NCI-H524 treated with DMSO at 0.1 percent for 48 hours (cell line): Measurements from ENCODE around the gene POU2AF3.
"Not testable (repeated sequence)": the region's sequence is repeated elsewhere in the genome, so short reads cannot be mapped to it uniquely, and the experiment has no call there.

ENCODE experiments used
- DNase-seq: peaks from one replicate; lab custom pipeline; 2025; lab: John Stamatoyannopoulos, UW

Gene POU2AF3

DNA sequence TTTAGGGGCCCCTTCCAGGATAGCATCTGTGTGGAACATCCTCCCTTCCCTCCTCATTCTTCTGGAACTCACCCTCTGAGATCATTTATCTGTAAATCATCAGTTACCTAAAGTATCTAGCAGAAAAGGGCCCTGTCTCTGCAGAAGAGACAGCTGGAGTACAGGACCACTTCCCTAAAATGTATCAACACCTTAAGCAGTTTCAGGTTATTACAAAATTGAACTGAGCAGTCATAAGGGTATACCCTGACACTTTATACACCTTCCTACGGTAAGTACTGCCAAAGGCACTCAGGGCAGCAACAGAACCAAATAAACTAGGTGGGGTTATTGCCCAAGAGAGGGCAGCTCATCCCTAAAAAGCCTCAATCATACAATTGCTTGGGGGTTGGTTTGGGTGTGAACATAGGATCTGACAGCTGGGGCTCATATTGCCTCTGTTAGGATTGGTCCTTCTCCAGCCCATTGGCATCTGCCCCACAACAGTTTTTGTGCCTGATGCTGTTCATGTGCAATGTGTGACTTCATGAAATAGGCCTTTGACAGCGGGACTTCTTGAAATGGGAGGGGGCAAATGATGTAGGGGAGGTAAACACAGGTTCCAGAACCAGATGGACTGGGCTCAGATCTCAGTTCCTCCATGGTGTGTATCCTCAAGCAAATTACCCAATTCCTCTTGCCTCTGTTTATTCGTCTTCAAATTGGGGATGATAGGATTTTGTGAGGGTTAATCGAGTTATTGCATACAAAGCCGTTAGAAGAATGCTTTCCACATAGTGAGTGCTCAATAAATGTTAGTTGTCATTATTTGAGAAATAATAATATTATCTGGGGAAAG lies 2.9 kb downstream of the POU2AF3 start:
- DNase-seq = peak; percentile 88

DNA sequence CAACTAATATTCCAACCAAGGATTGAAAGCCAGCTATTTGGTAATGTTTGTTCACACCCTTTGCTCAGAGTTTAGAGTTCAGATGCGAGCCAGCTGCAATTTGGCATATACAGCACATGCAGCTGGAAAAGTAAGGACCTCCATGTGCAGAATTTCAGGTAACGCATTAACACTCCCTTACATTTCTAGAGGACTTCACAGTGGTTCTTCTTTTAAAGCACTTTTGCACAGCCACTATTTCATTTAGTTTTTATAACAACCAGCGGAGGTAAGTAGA lies 3.4 kb downstream of the POU2AF3 start:
- DNase-seq = no peak

DNA sequence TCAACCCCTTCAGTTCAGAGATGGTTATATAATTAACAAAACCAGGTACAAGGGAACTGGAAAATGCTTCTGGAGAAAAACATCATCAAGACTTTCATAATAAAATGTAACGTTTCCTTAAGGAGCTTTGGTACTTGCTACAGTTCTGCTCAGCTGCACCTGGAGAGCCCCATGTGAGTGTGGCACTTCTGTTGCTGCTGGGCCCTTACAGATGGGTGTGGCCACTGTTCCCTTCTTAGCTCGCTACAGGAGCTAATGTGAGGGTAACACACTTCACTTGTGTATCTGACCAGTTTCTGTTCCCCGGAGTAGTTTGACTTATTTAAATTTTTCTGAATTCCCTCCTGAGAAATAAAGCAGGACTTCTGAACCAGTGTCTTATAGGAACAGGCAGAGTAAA lies 4.0 kb downstream of the POU2AF3 start:
- peak; percentile 21 for DNase-seq

DNA sequence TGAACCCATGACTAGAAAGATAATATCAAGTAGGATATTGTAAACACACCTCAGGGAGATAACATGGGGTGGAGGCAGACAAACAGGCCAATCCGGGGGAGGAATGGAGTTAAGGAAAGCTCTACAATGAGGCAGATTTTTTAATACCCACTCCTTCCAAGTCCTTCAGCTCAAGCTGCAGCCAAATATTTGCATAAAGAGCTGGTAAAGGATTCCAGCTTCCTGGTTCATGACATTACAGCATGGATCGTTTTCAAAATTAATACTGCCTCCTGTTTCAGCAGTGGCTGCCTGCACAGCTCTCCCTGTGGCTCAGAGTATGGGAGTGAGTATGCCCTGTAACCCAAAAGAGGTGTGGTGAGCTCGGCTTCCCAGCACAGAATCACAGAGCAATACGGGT lies 5.1 kb downstream of the POU2AF3 start:
- peak; percentile 65 for DNase-seq

DNA sequence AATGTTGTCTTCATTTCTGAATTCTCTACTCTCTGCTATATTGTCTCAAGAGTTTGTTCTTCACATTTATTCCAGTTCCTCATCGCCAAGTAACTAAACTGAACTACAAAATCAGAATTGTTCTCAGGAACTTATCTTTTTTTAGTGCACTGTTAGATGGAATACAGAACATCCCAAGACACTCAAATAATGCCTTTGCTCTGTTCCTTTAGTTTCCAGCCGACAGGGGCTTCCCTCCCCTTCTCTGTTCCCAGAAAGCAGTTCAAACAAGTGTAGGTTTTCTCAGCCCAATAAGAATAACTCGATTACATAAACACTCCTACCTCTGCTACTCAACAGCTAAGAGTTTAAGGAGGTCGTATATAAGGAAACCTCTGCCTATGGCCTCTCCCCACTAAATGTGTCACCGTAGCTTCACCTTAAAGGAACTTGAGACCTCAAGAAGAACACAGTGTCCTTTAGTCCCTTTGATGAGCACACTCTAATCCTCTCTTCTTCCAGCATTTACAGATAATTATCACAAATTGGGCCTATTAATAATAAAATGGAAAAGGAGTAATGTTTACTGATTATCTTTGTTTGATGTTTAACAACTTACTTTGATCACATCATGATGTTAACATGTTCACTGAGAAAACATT lies 6.9 kb downstream of the POU2AF3 start:
- DNase-seq = no peak

DNA sequence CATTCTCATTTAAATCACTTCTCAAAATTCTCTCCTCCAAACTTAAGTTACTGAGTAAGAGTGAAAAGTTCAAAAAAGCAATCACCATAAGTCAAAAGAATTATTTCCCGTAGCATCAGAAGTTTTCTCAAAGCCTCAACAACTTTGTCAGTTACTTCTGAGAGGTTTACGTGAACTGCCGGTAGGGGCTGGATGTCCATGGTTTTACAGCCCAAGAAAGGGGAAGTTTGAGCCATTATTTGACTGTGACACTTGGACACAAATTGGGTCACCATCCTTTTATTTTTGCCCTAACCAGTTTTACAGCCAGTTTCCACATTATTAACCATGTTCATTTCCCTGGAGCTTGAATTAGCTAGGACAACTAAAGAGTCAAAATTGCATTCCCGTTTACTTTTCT lies 7.5 kb downstream of the POU2AF3 start:
- no peak for DNase-seq

DNA sequence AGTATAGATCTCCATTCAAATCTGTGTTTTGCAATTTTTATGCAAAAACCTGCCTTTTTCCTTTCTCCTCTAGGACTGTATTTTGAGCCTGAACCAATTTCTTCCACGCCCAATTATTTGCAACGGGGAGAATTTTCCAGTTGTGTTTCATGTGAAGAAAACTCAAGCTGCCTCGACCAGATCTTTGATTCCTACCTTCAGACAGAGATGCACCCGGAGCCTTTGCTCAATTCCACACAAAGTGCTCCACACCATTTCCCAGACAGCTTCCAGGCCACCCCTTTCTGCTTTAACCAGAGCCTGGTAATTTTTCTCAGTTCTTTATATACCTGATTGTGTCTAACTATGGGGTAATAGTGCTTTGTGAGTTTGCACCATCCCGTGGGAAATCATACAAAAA lies 8.0 kb downstream of the POU2AF3 start:
- no peak for DNase-seq

DNA sequence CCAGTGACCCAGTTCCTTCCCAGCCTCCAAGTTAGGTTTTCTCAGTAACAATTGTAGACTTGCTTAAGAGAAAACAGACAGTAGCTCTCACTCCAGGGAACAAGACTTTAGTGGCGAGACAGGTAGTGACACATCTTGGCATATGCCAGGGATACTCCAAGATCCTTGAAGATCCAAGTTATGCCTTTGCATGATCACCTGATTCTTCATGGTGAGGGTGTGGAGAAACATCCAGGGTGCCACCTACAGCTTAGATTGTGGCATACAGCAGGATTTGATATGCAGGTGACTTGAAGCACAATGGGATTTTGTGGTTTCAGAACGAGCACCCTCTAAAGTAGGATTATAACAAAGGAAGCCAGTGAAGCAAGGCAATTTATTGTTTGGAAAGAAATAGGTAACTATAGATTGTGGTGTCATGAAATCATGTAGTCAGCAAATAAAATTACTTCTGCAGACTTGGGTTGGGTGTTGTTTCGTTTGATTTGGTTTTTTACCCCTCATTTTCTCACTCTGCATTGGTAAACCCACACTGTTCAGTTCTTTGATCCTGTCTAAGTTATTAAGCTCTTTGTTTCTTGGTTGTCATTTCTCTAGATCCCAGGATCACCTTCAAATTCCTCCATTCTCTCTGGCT lies 9.2 kb downstream of the POU2AF3 start:
- peak; percentile 16 for DNase-seq

DNA sequence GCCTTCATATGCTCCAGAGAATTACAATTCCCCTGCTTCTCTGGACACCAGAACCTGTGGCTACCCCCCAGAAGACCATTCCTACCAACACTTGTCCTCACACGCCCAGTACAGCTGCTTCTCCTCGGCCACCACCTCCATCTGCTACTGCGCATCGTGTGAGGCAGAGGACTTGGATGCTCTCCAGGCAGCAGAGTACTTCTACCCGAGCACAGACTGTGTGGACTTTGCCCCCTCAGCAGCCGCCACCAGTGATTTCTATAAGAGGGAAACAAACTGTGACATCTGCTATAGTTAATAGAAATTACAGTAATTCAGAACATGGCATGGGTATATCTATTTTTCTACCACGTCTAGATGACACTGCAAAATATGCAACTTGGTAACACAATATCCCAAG lies 9.8 kb downstream of the POU2AF3 start:
- DNase-seq = peak; percentile 89

DNA sequence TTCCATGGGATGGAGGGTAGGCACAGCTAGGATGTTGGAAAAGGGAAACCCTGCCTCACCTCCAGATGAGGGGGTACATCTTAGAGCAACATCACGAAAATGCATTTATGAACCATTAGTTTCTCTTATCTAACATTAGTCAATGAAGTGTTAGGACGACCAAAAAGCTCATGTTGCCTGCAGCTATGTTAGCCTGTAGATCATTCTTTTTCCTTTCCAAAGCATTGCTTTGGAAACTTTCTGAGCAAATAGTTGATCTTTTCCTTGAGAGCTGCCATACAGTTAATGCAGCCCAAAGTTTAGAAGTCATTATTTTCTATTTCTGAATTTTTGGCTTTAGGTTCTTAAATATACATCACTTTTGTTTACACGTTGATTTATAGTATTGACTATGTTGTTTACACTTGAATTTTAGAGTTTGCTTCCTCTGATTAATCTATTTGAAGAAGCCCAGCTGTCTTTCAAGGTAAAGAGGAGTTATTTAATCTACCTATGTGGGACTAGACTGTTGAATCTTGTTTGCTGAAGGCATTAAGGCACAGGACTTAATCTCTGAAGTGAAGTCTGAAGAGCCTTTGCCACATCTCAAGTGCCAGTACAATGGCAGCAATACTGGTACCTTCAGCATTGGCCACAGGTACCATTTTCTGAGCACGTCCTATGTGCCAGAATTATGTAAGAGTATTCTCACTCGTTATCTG lies 11.0 kb downstream of the POU2AF3 start:
- DNase-seq = peak; percentile 61

DNA sequence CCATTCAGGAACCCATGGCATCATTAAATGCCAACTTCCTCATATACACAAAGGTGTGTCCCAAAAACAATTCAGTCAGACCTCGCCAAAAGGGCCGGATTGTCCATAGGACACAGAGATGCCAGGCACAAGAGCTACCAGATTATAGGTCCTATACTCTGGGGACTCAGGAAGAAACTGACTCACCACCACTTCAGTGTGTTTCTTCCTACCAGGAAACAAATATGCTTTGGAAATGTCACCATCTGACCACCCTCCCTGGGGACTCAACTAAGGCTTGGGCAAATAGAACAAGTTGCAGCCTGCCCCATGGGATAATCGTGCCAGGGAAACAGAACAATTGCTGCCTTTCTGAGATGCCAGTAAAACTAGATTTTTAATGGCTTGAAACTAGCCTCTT lies 11.7 kb downstream of the POU2AF3 start:
- peak; percentile 35 for DNase-seq

DNA sequence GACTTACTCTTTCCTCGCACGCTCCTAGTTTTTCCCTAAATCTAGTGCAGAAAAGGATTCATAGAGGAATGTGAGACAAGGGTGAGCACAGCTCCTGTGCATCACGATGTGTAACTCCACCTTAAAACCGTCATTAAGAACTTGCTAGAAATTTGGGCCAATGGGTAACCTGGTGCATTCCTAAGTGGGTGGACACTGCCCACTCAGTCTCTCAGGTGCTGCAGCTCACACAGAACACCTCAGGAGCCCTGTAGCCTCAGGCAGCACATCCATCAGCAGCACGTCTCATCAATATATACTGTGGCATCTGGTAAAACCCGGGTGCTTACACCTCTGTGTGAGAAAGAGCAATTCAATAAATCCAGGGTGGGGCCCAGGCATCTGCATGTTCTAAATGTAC lies 12.4 kb downstream of the POU2AF3 start:
- DNase-seq = no peak

DNA sequence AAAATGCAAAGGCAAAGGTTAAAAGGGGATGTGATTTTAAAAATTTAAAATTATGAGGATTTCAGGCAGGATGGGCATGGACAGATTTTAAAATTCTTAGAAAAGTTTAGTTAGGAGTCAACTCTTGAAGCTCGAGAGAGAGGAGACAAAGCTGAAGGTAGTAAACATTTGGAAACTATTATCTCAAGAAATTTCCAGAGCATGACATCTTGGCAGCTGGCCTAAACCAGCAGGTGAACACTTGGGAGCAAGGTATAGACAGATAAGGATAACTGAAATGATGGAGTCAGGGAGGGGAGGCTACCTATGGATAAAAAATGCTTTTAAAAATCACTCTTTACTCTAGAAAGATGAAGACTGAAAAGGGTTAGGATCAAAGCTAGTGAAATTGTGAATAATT lies 13.7 kb downstream of the POU2AF3 start:
- no peak for DNase-seq

DNA sequence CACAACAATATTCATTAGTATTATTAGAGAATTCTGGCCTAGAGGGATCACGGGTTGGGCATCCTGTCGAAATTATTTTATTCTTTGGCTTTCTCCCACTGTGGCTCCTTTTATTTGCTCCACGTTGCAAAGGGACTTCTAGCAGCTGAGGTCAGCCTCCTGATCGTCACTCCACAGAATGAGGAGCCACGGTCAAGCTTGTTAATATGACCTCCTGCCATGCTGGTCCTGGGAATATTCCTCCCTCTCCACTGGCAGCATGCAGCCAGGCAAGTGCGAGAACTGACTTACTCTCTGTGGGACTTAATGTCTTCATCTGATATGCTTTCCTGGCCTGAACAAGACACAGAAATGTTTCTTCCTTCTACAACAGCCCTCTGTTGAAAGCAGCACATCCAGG lies 20.9 kb downstream of the POU2AF3 start:
- DNase-seq = no peak

DNA sequence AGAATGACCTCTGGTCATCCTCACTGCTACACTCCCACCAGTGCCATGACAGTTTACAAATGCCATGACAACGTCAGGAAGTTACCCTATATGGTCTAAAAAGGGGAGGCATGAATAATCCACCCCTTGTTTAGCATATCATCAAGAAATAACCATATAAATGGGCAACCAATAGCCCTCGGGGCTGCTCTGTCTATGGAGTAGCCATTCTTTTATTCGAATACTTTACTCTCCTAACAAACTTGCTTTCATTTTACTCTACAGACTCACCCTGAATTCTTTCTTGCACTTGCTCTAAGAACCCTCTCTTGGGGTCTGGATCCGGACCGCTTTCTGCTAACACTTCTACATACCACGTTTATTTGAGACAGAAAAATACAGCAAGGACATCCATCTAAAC lies 21.9 kb downstream of the POU2AF3 start:
- not testable (repeated sequence) for DNase-seq

DNA sequence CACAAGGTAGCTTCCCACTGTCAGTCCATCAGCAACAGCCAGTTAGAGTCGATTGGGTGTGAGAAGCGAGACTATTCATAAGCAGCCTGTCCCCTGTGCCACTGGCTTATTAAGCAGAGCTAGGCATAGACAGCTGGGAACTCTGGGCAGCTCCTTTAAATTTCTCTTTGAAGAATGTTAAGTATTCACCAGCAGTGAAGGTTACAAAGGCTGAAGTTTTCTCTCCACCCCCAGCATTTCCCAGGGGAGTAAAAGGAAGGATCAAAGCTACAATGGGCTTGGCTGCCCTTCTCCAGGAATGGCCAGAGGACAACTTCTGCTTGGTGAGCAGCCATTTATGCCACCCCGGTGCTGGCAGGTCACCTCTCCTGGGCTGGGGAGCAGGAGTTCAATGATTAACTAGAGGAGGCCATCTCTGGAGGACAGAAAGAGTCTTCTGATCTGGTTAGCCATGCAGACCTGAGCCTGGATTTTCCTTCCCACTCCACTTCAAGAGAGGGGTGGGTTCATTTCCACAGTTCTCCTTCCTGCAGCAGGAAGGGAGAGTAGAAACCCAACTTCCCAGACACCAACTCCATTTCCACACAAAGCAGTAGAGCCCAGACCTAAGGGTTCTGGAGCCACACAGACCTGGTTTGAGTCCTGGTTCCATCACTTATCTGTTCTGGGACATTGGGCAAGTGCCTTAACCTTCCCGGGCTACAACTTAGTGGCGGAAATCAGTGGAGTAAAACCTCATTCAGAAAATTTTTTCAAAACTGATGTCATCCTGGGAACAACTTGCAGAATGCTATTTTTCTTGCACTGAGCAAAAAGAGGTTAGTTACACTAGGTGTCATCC lies 22.6 kb downstream of the POU2AF3 start:
- DNase-seq = no peak

DNA sequence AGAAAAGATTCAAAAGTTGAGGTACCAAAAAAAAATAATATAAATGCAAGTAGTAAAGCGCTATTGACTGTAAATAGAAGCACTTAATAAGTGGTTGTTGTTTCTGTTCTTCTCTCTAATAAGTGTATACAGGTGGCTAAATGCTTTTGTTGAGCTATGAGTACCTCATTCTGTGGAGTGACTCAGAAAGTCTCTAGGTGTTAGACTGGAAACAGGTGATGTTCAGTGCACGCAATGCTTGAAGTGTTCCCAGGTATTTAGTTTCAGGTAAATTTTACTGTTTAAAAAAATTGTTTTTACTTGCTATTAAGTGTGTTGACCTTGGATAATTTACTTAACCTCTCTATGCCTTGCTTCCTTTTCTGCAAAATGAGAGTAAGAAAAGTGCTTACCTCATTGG lies 24.2 kb downstream of the POU2AF3 start:
- no peak for DNase-seq

DNA sequence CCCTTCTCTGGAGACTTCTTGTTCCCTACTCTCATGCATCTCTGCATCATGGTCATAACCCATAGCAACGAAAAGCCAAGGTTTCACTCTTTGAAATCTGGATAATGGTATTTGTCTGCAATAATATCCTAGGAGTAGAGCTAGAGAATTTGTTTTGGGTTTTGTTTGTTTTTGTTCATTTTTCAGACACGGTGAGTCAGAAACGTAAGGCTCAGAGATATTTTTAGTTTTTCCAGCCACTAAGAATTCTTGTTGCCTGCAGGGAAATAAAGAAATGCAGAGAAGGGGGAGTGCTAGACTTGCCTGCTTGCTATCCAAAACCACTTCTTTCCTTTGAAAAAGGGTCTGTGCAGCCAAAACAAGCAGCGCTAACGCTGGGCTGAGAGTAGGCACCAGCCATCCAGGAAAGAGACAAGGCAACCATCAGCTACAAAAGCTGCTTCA lies 26.0 kb downstream of the POU2AF3 start:
- DNase-seq = no peak

DNA sequence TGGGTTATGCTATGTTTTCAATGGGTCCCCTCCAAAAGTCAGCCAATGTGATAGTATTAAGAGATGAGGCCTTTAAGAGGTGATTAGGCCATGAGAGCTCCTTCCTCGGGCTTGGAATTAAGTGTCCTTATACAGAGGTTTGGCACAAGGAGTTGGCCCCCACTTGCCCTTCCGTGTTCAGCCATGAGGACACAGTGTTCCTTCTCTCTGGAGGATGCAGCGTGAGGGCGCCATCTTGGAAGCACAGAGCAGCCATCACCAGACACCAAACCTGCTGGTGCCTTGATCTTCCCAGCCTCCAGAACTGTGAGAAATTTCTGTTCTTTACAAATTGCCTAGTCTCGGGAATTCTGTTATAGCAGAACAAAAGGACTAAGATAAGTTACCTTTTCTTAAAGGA lies 26.9 kb downstream of the POU2AF3 start:
- no peak for DNase-seq

DNA sequence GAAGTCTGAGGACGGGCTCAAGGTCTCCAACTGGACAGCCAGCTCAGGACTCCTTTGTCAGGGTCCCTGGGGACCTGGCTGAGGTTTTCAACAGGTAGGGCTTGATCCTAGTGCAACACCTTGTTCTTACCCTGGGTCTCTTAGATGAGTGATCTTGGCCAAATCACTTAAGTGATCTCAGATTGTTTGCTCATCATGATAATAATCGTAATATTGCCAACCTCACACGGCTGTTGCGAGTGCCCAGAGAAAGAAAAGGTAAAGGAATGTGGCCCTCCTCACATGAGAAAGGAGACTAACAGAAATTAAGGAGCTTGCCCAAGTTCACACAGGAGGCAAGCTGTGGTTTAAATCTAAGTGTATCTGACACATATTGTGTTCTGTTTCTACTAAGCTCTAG lies 28.5 kb downstream of the POU2AF3 start:
- DNase-seq = no peak

DNA sequence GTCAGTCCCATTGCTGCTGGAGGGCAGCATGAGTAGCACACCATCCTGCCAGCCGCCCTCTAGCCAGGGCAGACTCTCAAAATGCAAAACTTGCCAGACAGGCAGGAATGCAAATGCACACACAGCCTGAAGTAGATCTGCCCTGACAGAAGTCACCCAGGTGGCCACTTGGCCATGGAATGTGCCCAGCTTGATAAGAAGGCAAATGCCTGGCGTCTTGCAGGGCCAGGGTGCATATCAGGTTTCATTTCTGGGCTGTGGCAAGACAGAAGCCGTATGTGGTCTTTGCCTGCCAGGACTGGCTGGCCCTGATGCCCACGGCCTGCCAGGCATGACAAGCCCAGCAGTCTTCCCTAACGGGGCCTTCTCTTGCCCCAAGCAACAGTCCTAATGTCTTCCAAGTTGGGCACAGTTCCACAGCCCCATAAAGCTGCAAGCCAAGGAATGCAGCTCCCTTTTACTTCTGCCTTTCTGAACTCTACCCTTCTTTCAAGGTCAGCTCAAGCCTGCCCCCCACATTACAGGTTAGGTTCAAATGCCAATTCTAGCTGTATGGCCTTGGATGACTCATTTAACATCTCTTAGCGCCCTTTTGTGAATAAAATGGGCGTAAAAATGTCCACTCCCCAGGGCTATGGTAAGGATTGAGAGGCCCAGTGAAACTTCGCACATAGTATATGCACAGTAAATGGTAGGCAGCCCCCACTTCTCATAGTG lies 29.7 kb downstream of the POU2AF3 start:
- no peak for DNase-seq
